Adrenal gland (tissue), 5 donors: ENCODE results near the gene NFATC1.
A peak's percentile ranks its signal among the peaks of the same experiment; 100 is the strongest.

Experiments
- POLR2A ChIP-seq, 2 donors: fragments of 450-650 bp; IDR thresholded peaks; one replicate each; pipeline ENCODE4 v1.6.1; 2017; ENCODE audit warnings: antibody characterized with exemption in 2 of 2, mild to moderate bottlenecking in 2 of 2, moderate library complexity in 1 of 2
- TF ChIP-seq, protein P1 (sequence below), 6 experiments: fragments of 450-650 bp in 4 of 6; fragments of 200-600 bp in 2 of 6; sonication (generic) in 1 of 6; IDR thresholded peaks; 1 replicate in 5 of 6; 2 replicates in 1 of 6; pipeline versions ENCODE4 v1.5.1 to v1.8.0; 2016 to 2021; ENCODE audit warnings: antibody characterized with exemption in 6 of 6, mild to moderate bottlenecking in 2 of 6, moderate library complexity in 1 of 6
- donor health status: DM: no; HTN: no; CAD: no.

DNA sequence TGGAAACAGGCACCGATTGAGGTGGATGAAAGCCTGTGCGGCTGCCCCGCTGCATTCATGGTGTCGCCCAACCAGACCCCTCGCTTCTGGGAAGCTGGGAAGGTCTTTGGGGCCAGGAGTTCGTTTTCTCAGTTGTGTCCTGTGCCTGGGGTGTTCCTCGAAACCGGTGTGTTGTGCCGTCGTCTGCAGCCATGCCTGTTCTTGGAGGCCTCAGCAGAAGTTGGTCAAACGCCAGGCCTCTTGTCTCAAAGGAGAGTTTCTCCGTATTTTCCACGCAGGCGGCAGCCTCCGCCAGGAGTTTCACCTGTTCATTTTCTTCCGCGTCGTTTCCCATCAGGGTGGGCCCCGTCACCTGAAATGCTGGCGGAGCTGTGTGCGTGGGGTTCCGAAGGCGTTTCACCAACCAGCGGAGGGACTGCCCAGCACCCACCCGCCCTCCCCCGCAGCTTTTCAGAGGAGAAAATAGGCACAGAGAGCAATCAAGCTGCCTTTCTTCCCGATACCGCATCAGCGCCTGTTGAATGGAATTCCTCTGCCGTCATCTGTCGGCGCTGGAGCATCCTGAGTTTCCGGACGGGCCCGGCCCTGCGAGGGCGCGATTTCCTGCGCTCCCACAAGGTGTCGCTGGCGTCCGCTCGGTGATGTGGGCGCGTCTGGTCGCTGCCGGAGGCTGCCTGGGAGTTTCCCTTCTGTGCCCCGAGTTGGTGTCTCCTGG, 17.0 kb upstream of the NFATC1 start:
- TF ChIP-seq, protein P1, sequence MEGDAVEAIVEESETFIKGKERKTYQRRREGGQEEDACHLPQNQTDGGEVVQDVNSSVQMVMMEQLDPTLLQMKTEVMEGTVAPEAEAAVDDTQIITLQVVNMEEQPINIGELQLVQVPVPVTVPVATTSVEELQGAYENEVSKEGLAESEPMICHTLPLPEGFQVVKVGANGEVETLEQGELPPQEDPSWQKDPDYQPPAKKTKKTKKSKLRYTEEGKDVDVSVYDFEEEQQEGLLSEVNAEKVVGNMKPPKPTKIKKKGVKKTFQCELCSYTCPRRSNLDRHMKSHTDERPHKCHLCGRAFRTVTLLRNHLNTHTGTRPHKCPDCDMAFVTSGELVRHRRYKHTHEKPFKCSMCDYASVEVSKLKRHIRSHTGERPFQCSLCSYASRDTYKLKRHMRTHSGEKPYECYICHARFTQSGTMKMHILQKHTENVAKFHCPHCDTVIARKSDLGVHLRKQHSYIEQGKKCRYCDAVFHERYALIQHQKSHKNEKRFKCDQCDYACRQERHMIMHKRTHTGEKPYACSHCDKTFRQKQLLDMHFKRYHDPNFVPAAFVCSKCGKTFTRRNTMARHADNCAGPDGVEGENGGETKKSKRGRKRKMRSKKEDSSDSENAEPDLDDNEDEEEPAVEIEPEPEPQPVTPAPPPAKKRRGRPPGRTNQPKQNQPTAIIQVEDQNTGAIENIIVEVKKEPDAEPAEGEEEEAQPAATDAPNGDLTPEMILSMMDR (IDR thresholded peaks at IDR 0.05), result peak; percentile 66 to 92 (median 83)
- no peak for TF ChIP-seq POLR2A (IDR thresholded peaks at IDR 0.05)
